Vagina (tissue), 2 donors: ENCODE results near the gene PBXIP1.

Experiments
- POLR2A ChIP-seq, 2 donors: fragments of 450-650 bp; IDR thresholded peaks; one replicate each; pipeline ENCODE4 v1.6.1; 2017; ENCODE audit warnings: antibody characterized with exemption in 2 of 2, mild to moderate bottlenecking in 2 of 2, moderate library complexity in 2 of 2
- TF ChIP-seq, protein P1 (sequence below), 3 experiments: fragments of 450-650 bp in 2 of 3; fragments of 200-600 bp in 1 of 3; sonication (generic) in 1 of 3; IDR thresholded peaks; one replicate each; pipeline ENCODE4 v1.5.1; 2017 to 2019; ENCODE audit warnings: antibody characterized with exemption in 3 of 3, mild to moderate bottlenecking in 2 of 3, moderate library complexity in 2 of 3

DNA sequence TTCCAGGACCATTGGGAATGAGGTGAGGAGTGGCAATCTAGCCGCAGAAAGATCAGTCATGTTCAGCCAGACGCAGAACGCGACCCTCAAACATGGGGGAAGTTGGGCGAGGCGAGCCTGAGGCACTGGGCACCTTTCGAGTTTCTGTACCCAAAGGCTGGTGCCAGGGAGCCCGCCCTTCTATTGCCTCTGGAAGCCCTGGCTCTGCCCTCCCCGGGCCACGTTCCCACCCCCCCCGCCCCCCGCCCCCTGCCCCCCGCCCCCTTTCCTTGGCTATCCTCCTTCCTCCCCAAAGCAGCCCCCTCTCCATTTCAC, 44.5 kb upstream of the PBXIP1 start:
- no peak for TF ChIP-seq POLR2A (IDR thresholded peaks at IDR 0.05)
- TF ChIP-seq, protein P1, sequence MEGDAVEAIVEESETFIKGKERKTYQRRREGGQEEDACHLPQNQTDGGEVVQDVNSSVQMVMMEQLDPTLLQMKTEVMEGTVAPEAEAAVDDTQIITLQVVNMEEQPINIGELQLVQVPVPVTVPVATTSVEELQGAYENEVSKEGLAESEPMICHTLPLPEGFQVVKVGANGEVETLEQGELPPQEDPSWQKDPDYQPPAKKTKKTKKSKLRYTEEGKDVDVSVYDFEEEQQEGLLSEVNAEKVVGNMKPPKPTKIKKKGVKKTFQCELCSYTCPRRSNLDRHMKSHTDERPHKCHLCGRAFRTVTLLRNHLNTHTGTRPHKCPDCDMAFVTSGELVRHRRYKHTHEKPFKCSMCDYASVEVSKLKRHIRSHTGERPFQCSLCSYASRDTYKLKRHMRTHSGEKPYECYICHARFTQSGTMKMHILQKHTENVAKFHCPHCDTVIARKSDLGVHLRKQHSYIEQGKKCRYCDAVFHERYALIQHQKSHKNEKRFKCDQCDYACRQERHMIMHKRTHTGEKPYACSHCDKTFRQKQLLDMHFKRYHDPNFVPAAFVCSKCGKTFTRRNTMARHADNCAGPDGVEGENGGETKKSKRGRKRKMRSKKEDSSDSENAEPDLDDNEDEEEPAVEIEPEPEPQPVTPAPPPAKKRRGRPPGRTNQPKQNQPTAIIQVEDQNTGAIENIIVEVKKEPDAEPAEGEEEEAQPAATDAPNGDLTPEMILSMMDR (IDR thresholded peaks at IDR 0.05): no peak
